Caco-2 (cell line): ENCODE data around the gene PRDX2. TPM values are rescaled to one million over a fixed set of nuclear protein-coding genes. Genes with fewer than 3 reads are reported as not detected.

Source experiments
- BruUV-seq: library from RNA; stranded (reverse); fragments of 400-500 nt; replicated peaks from 2 replicates; lab custom pipeline; 2021; lab: Mats Ljungman, UMichigan
- CTCF ChIA-PET: fragments of 300-600 bp; sonication (Branson Sonifier 250); formaldehyde crosslinking; loops from one replicate; lab custom pipeline; 2022; ENCODE audit warnings: antibody characterized with exemption; lab: Charles Lee
- POLR2A ChIA-PET: fragments of 300-600 bp; sonication (Branson Sonifier 250); formaldehyde crosslinking; loops from one replicate; lab custom pipeline; 2022; ENCODE audit warnings: antibody characterized with exemption; lab: Charles Lee
- DNase-seq, 2 experiments: peaks; one replicate each; pipeline versions ENCODE4 v3.0.0 to v3.0.0-alpha.2; 2020 to 2022
- H3K27me3 ChIP-seq: replicated peaks from 2 replicates; pipeline ENCODE4 v1.6.0; 2011; ENCODE audit warnings: low read length; ENCODE audit not compliant: control insufficient read depth, insufficient read depth
- H3K36me3 ChIP-seq: 2 replicates; pipeline ENCODE4 v1.5.1; 2011; ENCODE audit warnings: low read length; ENCODE audit not compliant: control insufficient read depth, insufficient read depth
- H3K4me1 ChIP-seq: fragments of 250-450 bp; sonication (Bioruptor Pico); 2 replicates; pipeline ENCODE4 v1.5.1; 2020; ENCODE audit warnings: mild to moderate bottlenecking
- H3K4me3 ChIP-seq: 2 replicates; pipeline ENCODE4 v1.5.1; 2011; ENCODE audit warnings: low read depth, mild to moderate bottlenecking, control low read depth, low read length
- H3K9me3 ChIP-seq: fragments of 250-450 bp; sonication (Bioruptor Pico); 2 replicates; pipeline ENCODE4 v1.5.1; 2020; ENCODE audit warnings: mild to moderate bottlenecking, moderate library complexity
- H3K27ac Mint-ChIP-seq: one replicate; pipeline ENCODE4 v1.8.0; 2022; ENCODE audit warnings: mixed read lengths; ENCODE audit not compliant: unreplicated experiment
- H3K27me3 Mint-ChIP-seq: one replicate; pipeline ENCODE4 v1.8.0; 2022; ENCODE audit warnings: mixed read lengths; ENCODE audit not compliant: insufficient read depth, unreplicated experiment
- H3K36me3 Mint-ChIP-seq: one replicate; pipeline ENCODE4 v1.8.0; 2022; ENCODE audit warnings: mild to moderate bottlenecking, mixed read lengths; ENCODE audit not compliant: insufficient read depth, unreplicated experiment
- H3K4me1 Mint-ChIP-seq: one replicate; pipeline ENCODE4 v1.8.0; 2022; ENCODE audit warnings: low read depth, mixed read lengths; ENCODE audit not compliant: unreplicated experiment
- H3K4me3 Mint-ChIP-seq: one replicate; pipeline ENCODE4 v1.8.0; 2022; ENCODE audit warnings: mild to moderate bottlenecking, moderate library complexity, mixed read lengths; ENCODE audit not compliant: unreplicated experiment
- H3K9me3 Mint-ChIP-seq: one replicate; pipeline ENCODE4 v1.8.0; 2022; ENCODE audit warnings: mixed read lengths; ENCODE audit not compliant: unreplicated experiment
- intact Hi-C: fragments of 100-400 bp; cut with micrococcal nuclease; formaldehyde crosslinking; loops from one replicate; pipeline ENCODE4 v1.10.0; 2022; ENCODE audit not compliant: unreplicated experiment
- total RNA-seq: library from RNA; stranded (reverse); gene quantifications from 2 replicates; pipeline ENCODE4 v1.2.3, GENCODE V29; 2022
- TF ChIP-seq, protein P1 (sequence below), 2 experiments: fragments of 200-600 bp in 1 of 2; IDR thresholded peaks; 1 replicate in 1 of 2; 2 replicates in 1 of 2; pipeline versions ENCODE4 v1.5.1 to v1.8.0; 2011 to 2022; ENCODE audit warnings: antibody characterized with exemption in 1 of 2, control low read depth in 1 of 2, inconsistent platforms in 1 of 2, low read depth in 1 of 2, low read length in 1 of 2, mild to moderate bottlenecking in 1 of 2, moderate library complexity in 1 of 2; ENCODE audit not compliant: insufficient read depth in 1 of 2, severe bottlenecking in 1 of 2, unreplicated experiment in 1 of 2

Gene PRDX2
- total RNA-seq, 1 experiment from 2014 or later: 265 TPM

- TF ChIP-seq, protein P1, sequence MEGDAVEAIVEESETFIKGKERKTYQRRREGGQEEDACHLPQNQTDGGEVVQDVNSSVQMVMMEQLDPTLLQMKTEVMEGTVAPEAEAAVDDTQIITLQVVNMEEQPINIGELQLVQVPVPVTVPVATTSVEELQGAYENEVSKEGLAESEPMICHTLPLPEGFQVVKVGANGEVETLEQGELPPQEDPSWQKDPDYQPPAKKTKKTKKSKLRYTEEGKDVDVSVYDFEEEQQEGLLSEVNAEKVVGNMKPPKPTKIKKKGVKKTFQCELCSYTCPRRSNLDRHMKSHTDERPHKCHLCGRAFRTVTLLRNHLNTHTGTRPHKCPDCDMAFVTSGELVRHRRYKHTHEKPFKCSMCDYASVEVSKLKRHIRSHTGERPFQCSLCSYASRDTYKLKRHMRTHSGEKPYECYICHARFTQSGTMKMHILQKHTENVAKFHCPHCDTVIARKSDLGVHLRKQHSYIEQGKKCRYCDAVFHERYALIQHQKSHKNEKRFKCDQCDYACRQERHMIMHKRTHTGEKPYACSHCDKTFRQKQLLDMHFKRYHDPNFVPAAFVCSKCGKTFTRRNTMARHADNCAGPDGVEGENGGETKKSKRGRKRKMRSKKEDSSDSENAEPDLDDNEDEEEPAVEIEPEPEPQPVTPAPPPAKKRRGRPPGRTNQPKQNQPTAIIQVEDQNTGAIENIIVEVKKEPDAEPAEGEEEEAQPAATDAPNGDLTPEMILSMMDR (IDR thresholded peaks at IDR 0.05; ENCODE audit: insufficient read depth in 1 of 2, low read depth in 1 of 2, low read length in 1 of 2, severe bottlenecking in 1 of 2, unreplicated experiment in 1 of 2): no peak
- Histone ChIP-seq H3K9me3 (no peaks in the 10 kb centered on the region), H3K36me3 (no peaks in the 10 kb centered on the region; the same call in 1 of the 2 replicates), H3K4me3 (peak within 1 kb of the TSS; percentile 54), H3K27me3 (no peaks in the 10 kb centered on the region), H3K4me1 (peaks cover 14% of the 10 kb centered on the region)
- Mint-ChIP-seq H3K4me1 (peaks cover 19% of the 10 kb centered on the region), H3K9me3 (no peaks in the 10 kb centered on the region), H3K27ac (peak within 1 kb of the TSS; percentile 91), H3K27me3 (no peaks in the 10 kb centered on the region), H3K36me3 (peaks cover 33% of the 10 kb centered on the region), H3K4me3 (peak within 1 kb of the TSS; percentile 78)
- CTCF ChIA-PET: interaction anchor here (0.8 to 1.4 kb wide), 6 partner anchors 12 to 190 kb away, joined by 3 to 8 read pairs (median 4); no protein-coding TSS in a partner anchor
- peak; percentile 97 to 99 for DNase-seq
- POLR2A ChIA-PET: interaction anchor here (0.5 to 1.4 kb wide), 4 partner anchors 14 to 53 kb away, joined by 3 to 12 read pairs (median 4); partner anchors contain the start of gene JUNB
- no TSS peak for BruUV-seq
- intact Hi-C loops: loop anchor here (1.0 to 5.0 kb wide), 2 partner anchors 41 to 53 kb away; partner anchors contain the start of genes TNPO2 and TRIR
Observed at GRCh38 chr19:12774588-12775555, 26.7 kb downstream of the PRDX2 start, which contains the start of gene HOOK2. Gene HOOK2 (minus strand): TSS chr19:12775552. CDS start chr19:12775449, 103 bp downstream.

GRCh38 chr19:12773571-12773970 is 28.0 kb downstream of the PRDX2 start:
- no peak overlapping the region for H3K27ac Mint-ChIP-seq
- ChIA-PET CTCF (interaction anchor here (0.6 to 1.2 kb wide), 5 partner anchors 13 to 611 kb away, joined by 3 to 5 read pairs (median 3); partner anchors contain the start of gene ZNF136), POLR2A (interaction anchor here (0.6 to 1.0 kb wide), 2 partner anchors 18 to 194 kb away, joined by 3 read pairs; partner anchors contain the start of gene JUNB)
- Histone ChIP-seq H3K27me3 (no peaks in the 10 kb centered on the region), H3K36me3 (no peaks in the 10 kb centered on the region; the same call in 1 of the 2 replicates), H3K9me3 (no peaks in the 10 kb centered on the region), H3K4me1 (peaks cover 7% of the 10 kb centered on the region), H3K4me3 (no peak overlapping the region)
- no peaks in the 10 kb centered on the region for H3K27me3 Mint-ChIP-seq
- intact Hi-C loops: no loop called here
- no TSS peak for BruUV-seq
- peaks cover 13% of the 10 kb centered on the region for H3K4me1 Mint-ChIP-seq
- no peak overlapping the region for H3K4me3 Mint-ChIP-seq
- TF ChIP-seq, protein P1 (IDR thresholded peaks at IDR 0.05; ENCODE audit: insufficient read depth in 1 of 2, low read depth in 1 of 2, low read length in 1 of 2, severe bottlenecking in 1 of 2, unreplicated experiment in 1 of 2): no peak
- no peak for DNase-seq
- peaks cover 33% of the 10 kb centered on the region for H3K36me3 Mint-ChIP-seq
- no peaks in the 10 kb centered on the region for H3K9me3 Mint-ChIP-seq

GRCh38 chr19:12772323-12772722 is 29.3 kb downstream of the PRDX2 start:
- intact Hi-C loops: no loop called here
- ChIA-PET CTCF (interaction anchor here (1.0 to 1.2 kb wide), 2 partner anchors 12 to 15 kb away, joined by 3 read pairs; no protein-coding TSS in a partner anchor), POLR2A (no interaction called here)
- Mint-ChIP-seq H3K9me3 (no peaks in the 10 kb centered on the region), H3K36me3 (peaks cover 28% of the 10 kb centered on the region), H3K27ac (no peak overlapping the region), H3K27me3 (no peaks in the 10 kb centered on the region), H3K4me3 (no peak overlapping the region), H3K4me1 (peaks cover 13% of the 10 kb centered on the region)
- BruUV-seq: no TSS peak
- peaks cover 7% of the 10 kb centered on the region for H3K4me1 ChIP-seq
- no peak for DNase-seq
- TF ChIP-seq, protein P1 (IDR thresholded peaks at IDR 0.05; ENCODE audit: insufficient read depth in 1 of 2, low read depth in 1 of 2, low read length in 1 of 2, severe bottlenecking in 1 of 2, unreplicated experiment in 1 of 2): no peak
- no peaks in the 10 kb centered on the region for H3K27me3 ChIP-seq
- no peak overlapping the region for H3K4me3 ChIP-seq
- H3K9me3 ChIP-seq: no peaks in the 10 kb centered on the region
- H3K36me3 ChIP-seq: no peaks in the 10 kb centered on the region; the same call in none of the 2 replicates
